Measurements from ENCODE around the gene MLC1. TPM values are rescaled to one million over a fixed set of nuclear protein-coding genes. Genes with fewer than 3 reads are reported as not detected.

The MLC1 gene
- polyA plus RNA-seq, 4 donors = 0.78 to 1.6 (median 1.2) TPM

DNA sequence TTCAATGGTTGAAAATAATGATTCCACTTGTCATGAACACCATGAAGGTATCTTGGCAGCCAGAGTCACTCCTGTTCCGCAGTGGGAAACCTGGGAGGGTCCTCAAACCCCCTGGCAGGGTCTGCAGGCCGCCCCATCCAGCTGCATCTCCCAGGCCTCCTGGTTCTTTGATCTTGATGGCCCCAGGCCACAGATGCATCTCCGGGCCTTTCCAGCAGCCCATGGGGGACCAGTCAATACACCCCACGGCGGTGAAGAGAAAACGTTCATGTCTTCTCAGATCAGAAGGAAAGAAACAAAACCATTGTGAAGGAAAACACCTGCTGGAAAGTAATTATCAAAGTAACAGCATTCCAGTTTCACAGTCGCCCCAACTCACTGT is 25.4 kb downstream of the MLC1 start:
- DNase-seq (ENCODE audit: low read depth in 4 of 4, low spot score in 2 of 4) = no peak

- DNase-seq (ENCODE audit: low read depth in 4 of 4, low spot score in 2 of 4) = peak in 1 of 4 donors; percentile 50
Observed at GRCh38 chr22:50058906-50059880, 26.0 kb downstream of the MLC1 start.

GRCh38 chr22:50058061-50058905 is 26.9 kb downstream of the MLC1 start, which contains the start of gene TTLL8:
TSS of gene TTLL8 (minus strand) at chr22:50058298.
- DNase-seq (ENCODE audit: low read depth in 4 of 4, low spot score in 2 of 4) = no peak

- no peak for DNase-seq (ENCODE audit: low read depth in 4 of 4, low spot score in 2 of 4)
Observed at GRCh38 chr22:50057278-50058060, 27.8 kb downstream of the MLC1 start.

DNA sequence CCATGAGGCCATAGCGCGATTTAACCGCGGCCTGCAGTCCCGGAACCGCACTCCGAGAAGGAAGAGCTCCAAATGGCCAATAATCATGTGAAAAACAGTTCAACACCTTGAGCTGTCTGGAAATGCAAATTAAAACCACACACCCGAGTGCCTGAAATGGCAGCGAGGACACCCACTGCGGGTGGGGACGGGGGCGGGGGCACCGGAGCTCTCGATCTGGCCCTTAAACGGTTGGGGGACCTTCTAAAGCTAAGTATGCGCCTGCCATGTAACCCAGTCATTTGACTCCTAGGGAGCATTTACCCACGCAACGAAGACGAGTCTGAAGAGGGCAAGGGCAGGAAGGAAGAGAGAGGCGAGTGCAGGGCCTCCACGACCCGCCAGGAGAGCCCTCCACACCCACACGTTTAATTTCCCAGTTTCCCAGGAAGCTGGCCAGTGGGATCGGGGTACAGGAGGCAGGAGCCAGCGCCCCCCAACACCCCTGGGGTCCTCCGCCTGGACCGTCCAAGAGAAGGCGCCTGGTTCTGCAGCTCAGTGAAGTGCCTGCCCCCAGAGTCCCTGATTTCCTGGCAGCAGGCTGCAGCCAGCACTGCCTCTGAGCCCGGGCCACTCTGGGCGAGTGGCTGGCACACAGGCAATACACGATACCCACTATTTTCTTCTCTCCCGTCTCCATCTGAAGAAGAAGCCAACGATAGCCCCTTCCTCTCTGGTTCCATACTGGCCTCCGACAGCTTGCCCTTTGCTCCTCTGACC is 28.8 kb downstream of the MLC1 start:
- DNase-seq (ENCODE audit: low read depth in 4 of 4, low spot score in 2 of 4) = no peak

GRCh38 chr22:50053861-50054260 is 31.4 kb downstream of the MLC1 start:
- DNase-seq (ENCODE audit: low read depth in 4 of 4, low spot score in 2 of 4) = no peak

GRCh38 chr22:50051930-50052329 is 33.3 kb downstream of the MLC1 start:
- DNase-seq (ENCODE audit: low read depth in 4 of 4, low spot score in 2 of 4) = no peak

DNA sequence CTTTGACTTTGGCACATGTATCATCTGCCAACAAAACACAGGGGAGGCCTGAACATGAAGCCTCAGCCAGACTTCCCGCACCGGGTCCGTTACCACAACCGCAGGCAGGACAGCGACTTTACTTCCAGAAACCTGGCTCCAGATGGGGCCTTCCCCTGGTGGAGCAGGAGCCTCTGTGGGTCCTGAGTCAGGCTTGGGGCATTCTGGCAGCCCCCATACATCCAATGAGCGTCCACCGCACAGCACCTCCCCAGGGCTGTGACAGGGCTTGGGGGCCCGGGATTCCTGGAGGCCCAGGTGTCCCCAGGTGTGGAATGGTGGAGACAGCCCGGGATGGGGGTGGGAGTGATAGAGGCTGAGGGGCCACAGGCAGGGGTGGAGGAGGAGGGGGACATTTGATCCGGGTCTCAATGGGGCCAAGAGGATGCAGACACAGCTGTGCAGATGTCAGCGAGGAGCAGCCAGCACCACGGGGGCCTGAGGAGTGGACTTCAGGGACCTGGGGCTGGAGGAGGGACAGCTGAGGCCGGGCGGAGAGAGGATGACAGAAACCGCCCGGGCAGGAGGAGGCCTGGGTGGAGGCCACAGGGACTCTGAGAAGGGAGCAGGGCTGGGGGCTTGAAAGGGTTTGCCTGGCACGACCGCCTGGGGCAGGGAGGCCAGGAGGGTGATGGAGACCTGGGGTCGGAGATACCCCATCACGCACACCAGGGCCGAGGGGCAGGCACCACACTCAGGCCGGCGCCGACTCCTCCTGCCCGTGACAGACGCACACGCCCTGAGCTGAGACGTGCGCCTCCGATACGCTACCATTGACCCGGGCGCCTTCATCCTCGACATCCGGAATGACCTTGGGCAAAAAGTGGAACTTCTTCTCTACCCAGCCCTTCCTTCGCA is 35.7 kb downstream of the MLC1 start:
- DNase-seq (ENCODE audit: low read depth in 4 of 4, low spot score in 2 of 4) = no peak

- no peak for DNase-seq (ENCODE audit: low read depth in 4 of 4, low spot score in 2 of 4)
Observed at GRCh38 chr22:50048836-50049235, 36.4 kb downstream of the MLC1 start.

DNA sequence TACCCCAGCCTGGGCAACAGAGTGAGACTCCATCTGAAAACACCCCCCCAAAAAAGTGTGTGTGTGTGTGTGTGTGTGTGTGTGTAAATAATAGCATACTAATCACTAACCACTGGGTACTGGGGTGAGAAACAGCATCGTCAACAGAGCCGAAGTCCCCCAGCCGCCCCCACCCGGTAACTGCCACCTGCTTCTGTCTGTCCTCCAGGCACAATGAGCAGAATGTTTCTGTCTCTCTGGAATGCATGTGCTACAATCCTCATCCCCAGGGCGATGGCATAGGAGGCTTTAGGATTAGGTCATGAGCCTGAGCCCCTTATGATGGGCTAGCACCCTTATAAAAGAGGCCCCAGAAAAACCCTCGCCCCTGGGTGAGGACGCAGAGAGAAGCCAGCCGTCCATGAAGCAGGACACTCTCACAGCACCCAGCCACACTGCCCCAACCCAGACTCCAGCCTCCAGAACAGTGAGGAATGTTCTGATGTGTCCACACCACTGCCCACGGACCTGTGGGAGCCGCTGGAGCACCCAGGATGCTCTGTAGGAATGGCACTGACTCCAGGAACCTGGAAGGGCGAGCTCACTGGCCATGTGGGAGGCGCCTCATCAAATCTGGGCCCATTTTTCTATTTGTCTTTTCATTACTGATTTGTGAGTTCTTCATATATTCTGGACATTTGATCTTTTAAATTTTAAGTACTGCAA is 37.0 kb downstream of the MLC1 start:
- no peak for DNase-seq (ENCODE audit: low read depth in 4 of 4, low spot score in 2 of 4)

DNA sequence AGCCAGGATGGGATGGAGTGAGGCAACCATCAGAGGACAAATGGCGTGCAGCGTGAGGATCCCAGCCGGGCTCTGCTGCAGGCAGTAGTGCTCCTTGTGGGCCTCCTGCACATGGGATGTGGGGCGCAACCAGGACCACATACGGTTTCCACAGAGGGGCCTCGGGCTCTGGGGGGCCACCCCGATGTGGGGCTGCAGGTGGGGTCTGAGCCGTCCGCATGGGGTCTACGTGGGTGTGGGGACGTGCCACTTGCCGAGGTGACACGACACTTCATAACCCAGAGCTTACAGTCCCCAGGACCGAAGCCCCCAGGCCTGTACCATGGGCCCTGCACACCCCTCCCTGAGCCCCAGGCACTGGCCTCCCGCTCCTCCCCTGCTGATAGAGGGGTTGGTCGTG is 37.9 kb downstream of the MLC1 start:
- DNase-seq (ENCODE audit: low read depth in 4 of 4, low spot score in 2 of 4) = no peak

DNA sequence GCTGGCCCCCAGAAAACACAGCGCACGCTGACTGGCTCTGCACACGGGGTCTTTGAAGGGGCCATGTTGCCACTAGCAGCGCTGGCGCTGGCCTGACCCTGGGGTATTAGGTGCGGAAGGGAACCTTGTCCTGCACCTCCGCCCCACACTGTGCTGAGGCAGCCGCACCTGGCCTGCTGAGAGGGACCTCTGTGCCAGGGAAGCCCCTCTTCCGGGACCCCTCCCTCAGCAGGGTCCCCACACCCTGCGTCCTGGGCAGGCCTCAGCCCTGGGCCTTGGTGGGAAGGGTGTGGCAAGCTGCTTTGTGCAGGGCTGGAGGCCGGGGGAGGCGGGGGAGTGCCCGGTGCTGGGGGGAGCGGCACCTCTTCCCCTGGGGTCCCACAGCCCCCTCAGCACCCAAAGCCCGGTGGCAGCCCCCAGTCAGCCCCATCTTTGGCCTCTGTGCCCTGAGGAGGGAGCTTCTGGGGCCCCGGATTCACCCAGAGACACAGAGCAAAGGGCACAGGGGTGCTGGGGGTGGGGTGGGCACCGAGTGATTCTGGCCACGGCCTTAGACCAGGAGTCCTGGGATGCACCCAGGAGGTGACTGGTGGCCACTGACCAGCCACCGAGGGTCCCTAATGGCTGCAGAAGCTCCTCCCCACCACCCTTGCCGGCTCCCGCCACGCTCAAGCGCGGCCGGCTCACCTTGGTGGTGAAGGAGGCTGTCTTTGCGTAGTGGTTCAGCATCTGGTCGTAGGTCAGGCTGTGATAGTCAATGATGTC is 38.6 kb downstream of the MLC1 start:
- no peak for DNase-seq (ENCODE audit: low read depth in 4 of 4, low spot score in 2 of 4)

DNA sequence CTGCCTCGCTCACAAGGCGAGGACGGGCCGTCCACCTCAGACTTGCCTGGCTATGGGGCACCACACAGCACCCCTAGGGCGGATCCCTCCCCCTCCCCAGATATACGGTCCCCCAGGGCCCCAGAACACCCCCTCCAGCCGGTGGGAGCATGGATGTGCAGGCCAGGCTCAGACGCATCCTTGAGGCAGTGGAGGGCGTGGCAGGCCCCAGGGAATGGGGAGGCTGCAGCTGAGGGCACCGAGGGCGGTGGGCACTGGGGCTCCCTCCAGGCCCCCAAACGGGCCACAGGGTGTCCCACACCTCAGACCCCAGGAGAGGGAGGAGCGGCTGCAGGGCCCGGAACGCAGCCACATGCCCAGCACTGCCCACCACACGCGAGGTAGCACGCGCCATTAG is 39.2 kb downstream of the MLC1 start:
- DNase-seq (ENCODE audit: low read depth in 4 of 4, low spot score in 2 of 4) = no peak

- DNase-seq (ENCODE audit: low read depth in 4 of 4, low spot score in 2 of 4) = no peak
Observed at GRCh38 chr22:50045211-50046018, 39.8 kb downstream of the MLC1 start.

GRCh38 chr22:50044485-50045118 is 40.6 kb downstream of the MLC1 start:
- no peak for DNase-seq (ENCODE audit: low read depth in 4 of 4, low spot score in 2 of 4)

DNA sequence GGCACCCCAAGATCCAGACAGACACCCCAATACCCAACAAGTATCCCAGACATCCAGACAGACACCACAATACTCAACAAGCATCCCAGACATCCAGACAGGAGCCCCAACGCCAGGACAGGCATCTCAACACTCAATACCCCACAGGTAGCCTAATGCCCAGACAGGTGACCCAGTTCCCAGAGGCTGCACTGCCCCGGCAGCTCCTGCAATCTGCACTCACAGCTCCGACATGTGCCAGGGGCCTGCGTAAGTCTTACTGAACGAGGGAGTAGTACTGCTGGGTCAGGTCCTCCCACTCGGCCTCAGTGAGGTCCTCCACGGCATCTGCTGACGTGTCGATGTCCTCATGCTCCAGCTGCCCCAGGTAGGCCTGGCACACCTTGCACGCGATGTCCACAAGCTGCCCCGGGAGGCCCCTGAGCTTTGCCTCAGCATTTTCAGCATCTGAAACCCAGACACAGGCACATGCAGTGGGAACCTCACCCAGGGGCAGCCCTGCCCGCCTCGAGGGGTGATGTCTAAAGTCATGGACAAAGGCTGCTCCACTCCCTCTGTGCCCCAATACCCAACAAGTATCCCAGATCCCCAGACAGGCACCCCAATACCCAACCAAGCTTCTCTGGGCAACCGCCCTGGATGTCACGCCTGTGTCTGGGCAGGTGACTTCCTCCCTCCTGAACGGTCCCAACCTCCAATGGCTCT is 43.7 kb downstream of the MLC1 start:
- no peak for DNase-seq (ENCODE audit: low read depth in 4 of 4, low spot score in 2 of 4)

Measured in left renal cortex interstitium (tissue), 4 donors.